ENCODE results near the gene PHAF1. TPM values are rescaled to one million over a fixed set of nuclear protein-coding genes. Genes with fewer than 3 reads are reported as not detected.

Gene PHAF1
- total and polyA plus RNA-seq, 2 of the 13 experiments (the other 11 are each of a cell fraction or from before 2014, with no cell fraction given), result 48.3 to 174 TPM

GRCh38 chr16:67164599-67165061 is 54.9 kb downstream of the PHAF1 start, which contains the start of gene HSF4 (continued):
- peak; percentile 70; the same call in 1 of the 2 replicates for TF ChIP-seq E2F2 (CRISPR knock-in tag; IDR thresholded peaks at IDR 0.05; ENCODE audit: borderline replicate concordance)
- no peak for TF ChIP-seq HNRNPL (IDR thresholded peaks at IDR 0.05; ENCODE audit: low read depth, low read length)
- no peak for TF ChIP-seq ZFP1 (CRISPR knock-in tag; IDR thresholded peaks at IDR 0.05)
- TF ChIP-seq ZNF75D (CRISPR knock-in tag; IDR thresholded peaks at IDR 0.05; ENCODE audit: borderline replicate concordance), result no peak
- TF ChIP-seq MYC (CRISPR knock-in tag; IDR thresholded peaks at IDR 0.05; ENCODE audit: borderline replicate concordance), result peak; percentile 95
- TF ChIP-seq ZNF678 (CRISPR knock-in tag; IDR thresholded peaks at IDR 0.05), result no peak
- 0 out of 2 replicates have a peak, but pooled peaks have one; percentile 16 for TF ChIP-seq GMEB2 (CRISPR knock-in tag; IDR thresholded peaks at IDR 0.05; ENCODE audit: low read depth)
- peak; percentile 34; the same call in 1 of the 2 replicates for TF ChIP-seq HMGXB3 (CRISPR knock-in tag; IDR thresholded peaks at IDR 0.05; ENCODE audit: borderline replicate concordance)
- TF ChIP-seq ZNF224 (CRISPR knock-in tag; IDR thresholded peaks at IDR 0.05), result no peak
- TF ChIP-seq ZNF276 (CRISPR knock-in tag; IDR thresholded peaks at IDR 0.05; ENCODE audit: low read depth), result no peak
- no peak for TF ChIP-seq ZNF17 (CRISPR knock-in tag; IDR thresholded peaks at IDR 0.05)
- TF ChIP-seq CREB3 (CRISPR knock-in tag; IDR thresholded peaks at IDR 0.05), result peak; percentile 70; the same call in 1 of the 2 replicates
- TF ChIP-seq CBX2 (IDR thresholded peaks at IDR 0.05; ENCODE audit: low read depth, low read length), result no peak
- TF ChIP-seq CBX2 (CRISPR knock-in tag; IDR thresholded peaks at IDR 0.05; ENCODE audit: low read depth), result no peak; the same call in 1 of the 2 replicates
- TF ChIP-seq SAFB2 (CRISPR knock-in tag; IDR thresholded peaks at IDR 0.05; ENCODE audit: borderline replicate concordance, low read depth), result peak; percentile 97
- peak; percentile 85 for TF ChIP-seq ZFY (CRISPR knock-in tag; IDR thresholded peaks at IDR 0.05)
- TF ChIP-seq TCF12 (IDR thresholded peaks at IDR 0.05), result no peak
- 0 out of 2 replicates have a peak, but pooled peaks have one; percentile 68 for TF ChIP-seq TCF12 (CRISPR knock-in tag; IDR thresholded peaks at IDR 0.05)
- TF ChIP-seq TEAD2 (CRISPR knock-in tag; IDR thresholded peaks at IDR 0.05), result peak; percentile 75; the same call in 1 of the 2 replicates
- peak; percentile 100 for TF ChIP-seq MLX (CRISPR knock-in tag; IDR thresholded peaks at IDR 0.05)
- TF ChIP-seq SMC3 (IDR thresholded peaks at IDR 0.05; ENCODE audit: low read length), result no peak

Measured in HepG2 (cell line).